H1 (cell line): ENCODE data around the gene PYGB. TPM values are rescaled to one million over a fixed set of nuclear protein-coding genes. Genes with fewer than 3 reads are reported as not detected.

ENCODE experiments used
- CTCF ChIA-PET: fragments of 300-600 bp; sonication (Branson Sonifier 250); formaldehyde crosslinking; loops from one replicate; lab custom pipeline; 2021; ENCODE audit not compliant: partially characterized antibody; lab: Charles Lee
- POLR2A ChIA-PET: fragments of 300-600 bp; sonication (Branson Sonifier 250); formaldehyde crosslinking; loops from one replicate; lab custom pipeline; 2021; ENCODE audit warnings: inconsistent platforms; ENCODE audit not compliant: partially characterized antibody; lab: Charles Lee
- DNase-seq, 2 experiments: peaks; one replicate each; pipeline versions ENCODE4 v3.0.0 to v3.0.0-alpha.2; 2010 to 2022; ENCODE audit warnings: low spot score in 2 of 2, low read depth in 1 of 2, mixed read lengths in 1 of 2
- FAIRE-seq: peaks from 2 replicates; lab custom pipeline; 2011; peaks lifted over from hg19 to GRCh38; lab: Jason Lieb, UNC
- H2AFZ ChIP-seq: 2 replicates; pipeline ENCODE4 v1.8.1; 2012; ENCODE audit warnings: low read length, inconsistent platforms
- H2AK5ac ChIP-seq: 2 replicates; pipeline ENCODE4 v1.6.1; 2013; ENCODE audit warnings: low read depth, low read length
- H2BK120ac ChIP-seq: replicated peaks from 2 replicates; pipeline ENCODE3; 2013; ENCODE audit warnings: low read depth, low read length, inconsistent platforms
- H2BK12ac ChIP-seq: 2 replicates; pipeline ENCODE4 v1.6.1; 2013; ENCODE audit warnings: low read depth, low read length
- H2BK15ac ChIP-seq: 2 replicates; pipeline ENCODE4 v1.6.1; 2013; ENCODE audit warnings: low read length
- H2BK20ac ChIP-seq: 2 replicates; pipeline ENCODE4 v1.6.1; 2013; ENCODE audit warnings: low read length
- H2BK5ac ChIP-seq: 2 replicates; pipeline ENCODE4 v1.6.1; 2013; ENCODE audit warnings: low read depth, low read length
- H3K14ac ChIP-seq: 2 replicates; pipeline ENCODE4 v1.6.1; 2013; ENCODE audit warnings: inconsistent platforms; ENCODE audit not compliant: insufficient read length
- H3K18ac ChIP-seq: 2 replicates; pipeline ENCODE4 v1.6.1; 2013; ENCODE audit warnings: low read length; ENCODE audit errors: extremely low read depth
- H3K23ac ChIP-seq: 2 replicates; pipeline ENCODE4 v1.6.1; 2013; ENCODE audit warnings: inconsistent platforms; ENCODE audit not compliant: insufficient read length
- H3K23me2 ChIP-seq: 2 replicates; pipeline ENCODE4 v1.6.1; 2013; ENCODE audit warnings: low read depth, low read length
- H3K27ac ChIP-seq: 2 replicates; pipeline ENCODE4 v1.6.1; 2011; ENCODE audit warnings: low read depth, low read length, inconsistent platforms
- H3K27me3 ChIP-seq, 4 experiments: replicated peaks in 1 of 4; 1 replicate in 1 of 4; 2 replicates in 3 of 4; pipeline versions ENCODE4 v1.6.1 to v1.8.1; 2011 to 2013; ENCODE audit warnings: low read length in 3 of 4, mild to moderate bottlenecking in 3 of 4, inconsistent platforms in 2 of 4, mixed read lengths in 2 of 4, moderate library complexity in 1 of 4; ENCODE audit not compliant: control insufficient read depth in 3 of 4, insufficient read depth in 3 of 4; ENCODE audit errors: extremely low read depth in 1 of 4
- H3K36me3 ChIP-seq, 4 experiments: 2 replicates each; pipeline versions ENCODE4 v1.6.1 to v1.8.1; 2011 to 2013; ENCODE audit warnings: mild to moderate bottlenecking in 4 of 4, low read length in 3 of 4, moderate library complexity in 2 of 4, control low read depth in 1 of 4, inconsistent platforms in 1 of 4; ENCODE audit not compliant: insufficient read depth in 4 of 4, control insufficient read depth in 2 of 4
- H3K4ac ChIP-seq: replicated peaks from 2 replicates; pipeline ENCODE3; 2013; ENCODE audit warnings: low read length, low read depth, mixed read lengths, inconsistent platforms; ENCODE audit not compliant: insufficient read length
- H3K4me1 ChIP-seq, 4 experiments: replicated peaks in 1 of 4; 1 replicate in 1 of 4; 2 replicates in 3 of 4; pipeline versions ENCODE4 v1.6.1 to v1.8.1; 2011 to 2013; ENCODE audit warnings: low read length in 3 of 4, inconsistent platforms in 2 of 4, mixed read lengths in 1 of 4; ENCODE audit not compliant: insufficient read depth in 4 of 4, control insufficient read depth in 3 of 4
- H3K4me2 ChIP-seq, 2 experiments: 2 replicates each; pipeline versions ENCODE4 v1.6.1 to v1.8.1; 2011 to 2013; ENCODE audit warnings: low read depth in 2 of 2, low read length in 2 of 2, control low read depth in 1 of 2, inconsistent platforms in 1 of 2, mild to moderate bottlenecking in 1 of 2; ENCODE audit not compliant: insufficient read depth in 1 of 2
- H3K4me3 ChIP-seq, 4 experiments: fragments of 200-600, 300-600 bp in 1 of 4; sonication (generic), shearing (Covaris generic), sonication (Bioruptor Twin) in 1 of 4; 2 replicates each; pipeline versions ENCODE4 v1.5.1 to v1.8.1; 2011 to 2016; ENCODE audit warnings: low read length in 4 of 4, low read depth in 3 of 4, control low read depth in 2 of 4, inconsistent platforms in 2 of 4, mild to moderate bottlenecking in 2 of 4, mixed read lengths in 1 of 4, moderate library complexity in 1 of 4; ENCODE audit not compliant: insufficient read depth in 2 of 4; ENCODE audit errors: extremely low read depth in 1 of 4
- H3K56ac ChIP-seq: replicated peaks from 2 replicates; pipeline ENCODE3; 2013; ENCODE audit warnings: low read depth, mild to moderate bottlenecking, mixed read lengths, low read length, inconsistent platforms; ENCODE audit not compliant: insufficient read length
- H3K79me1 ChIP-seq: 2 replicates; pipeline ENCODE4 v1.6.1; 2013; ENCODE audit warnings: low read depth, low read length, control low read depth
- H3K79me2 ChIP-seq, 2 experiments: 2 replicates each; pipeline versions ENCODE4 v1.6.1 to v1.8.1; 2012 to 2013; ENCODE audit warnings: low read length in 2 of 2, mild to moderate bottlenecking in 2 of 2, inconsistent platforms in 1 of 2; ENCODE audit not compliant: insufficient read depth in 2 of 2, control insufficient read depth in 1 of 2
- H3K9ac ChIP-seq, 4 experiments: replicated peaks in 1 of 4; 1 replicate in 1 of 4; 2 replicates in 3 of 4; pipeline versions ENCODE4 v1.6.1 to v1.8.1; 2011 to 2013; ENCODE audit warnings: low read depth in 3 of 4, low read length in 3 of 4, control low read depth in 2 of 4, mild to moderate bottlenecking in 2 of 4, moderate library complexity in 2 of 4, inconsistent platforms in 1 of 4; ENCODE audit errors: extremely low read depth in 1 of 4
- H3K9me3 ChIP-seq, 2 experiments: 2 replicates each; pipeline versions ENCODE4 v1.6.1 to v1.8.1; 2012 to 2013; ENCODE audit warnings: mild to moderate bottlenecking in 2 of 2, moderate library complexity in 2 of 2, control low read depth in 1 of 2, inconsistent platforms in 1 of 2, low read depth in 1 of 2, low read length in 1 of 2, mixed read lengths in 1 of 2; ENCODE audit not compliant: insufficient read depth in 2 of 2
- H4K20me1 ChIP-seq, 2 experiments: replicated peaks in 1 of 2; 2 replicates each; pipeline versions ENCODE3 to v1.8.1; 2011 to 2013; ENCODE audit warnings: inconsistent platforms in 2 of 2, low read length in 2 of 2, mild to moderate bottlenecking in 1 of 2; ENCODE audit not compliant: insufficient read depth in 2 of 2, control insufficient read depth in 1 of 2
- H4K5ac ChIP-seq: 2 replicates; pipeline ENCODE4 v1.6.1; 2013; ENCODE audit warnings: low read length, low read depth, mixed read lengths, inconsistent platforms; ENCODE audit not compliant: insufficient read length
- H4K8ac ChIP-seq: 2 replicates; pipeline ENCODE4 v1.8.0; 2013; ENCODE audit warnings: mild to moderate bottlenecking, moderate library complexity, low read length, inconsistent platforms; ENCODE audit not compliant: insufficient read depth; ENCODE audit errors: extremely low read depth
- H4K91ac ChIP-seq: replicated peaks from 2 replicates; pipeline ENCODE3; 2013; ENCODE audit warnings: low read length, mixed read lengths, inconsistent platforms; ENCODE audit not compliant: insufficient read length
- BACH1 ChIP-seq: IDR thresholded peaks from 2 replicates; pipeline ENCODE4 v1.6.1; 2012; ENCODE audit warnings: low read length, improper control_type of control experiment
- CEBPB ChIP-seq: IDR thresholded peaks from 2 replicates; pipeline ENCODE4 v1.6.1; 2012; ENCODE audit warnings: low read depth, low read length
- NANOG ChIP-seq: IDR thresholded peaks from 2 replicates; pipeline ENCODE4 v1.6.1; 2011; ENCODE audit warnings: low read length, low read depth, mild to moderate bottlenecking, inconsistent platforms; ENCODE audit not compliant: insufficient read depth, poor library complexity, severe bottlenecking
- NRF1 ChIP-seq: IDR thresholded peaks from 2 replicates; pipeline ENCODE4 v1.6.1; 2011; ENCODE audit warnings: mild to moderate bottlenecking, low read depth, low read length, improper control_type of control experiment
- RAD21 ChIP-seq, 2 experiments: IDR thresholded peaks in 1 of 2; conservative IDR thresholded peaks in 1 of 2; 2 replicates each; pipeline ENCODE4 v1.6.1; 2011; ENCODE audit warnings: low read depth in 2 of 2, low read length in 2 of 2, improper control_type of control experiment in 1 of 2, inconsistent platforms in 1 of 2, mild to moderate bottlenecking in 1 of 2, moderate library complexity in 1 of 2
- RNF2 ChIP-seq: fragments of 200-900, 300-1000 bp; sonication (generic); IDR thresholded peaks from 2 replicates; pipeline ENCODE4 v1.7.1; 2016; ENCODE audit warnings: borderline replicate concordance, low read depth, mild to moderate bottlenecking, antibody characterized with exemption, low read length; ENCODE audit not compliant: poor library complexity, severe bottlenecking; ENCODE audit errors: missing control alignments
- SIRT6 ChIP-seq: IDR thresholded peaks from one replicate; pipeline ENCODE4 v1.7.1; 2012; ENCODE audit warnings: low read length, inconsistent platforms
- SIX5 ChIP-seq: IDR thresholded peaks from 2 replicates; pipeline ENCODE4 v1.6.1; 2011; ENCODE audit warnings: mild to moderate bottlenecking, low read depth, low read length
- SP2 ChIP-seq: IDR thresholded peaks from 2 replicates; pipeline ENCODE4 v1.6.1; 2012; ENCODE audit warnings: mild to moderate bottlenecking, low read length, inconsistent platforms
- SRF ChIP-seq: IDR thresholded peaks from 2 replicates; pipeline ENCODE4 v1.6.1; 2011; ENCODE audit warnings: mild to moderate bottlenecking, low read depth, low read length, moderate library complexity
- TAF1 ChIP-seq: IDR thresholded peaks from 2 replicates; pipeline ENCODE4 v1.6.1; 2011; ENCODE audit warnings: mild to moderate bottlenecking, low read depth, low read length
- TBP ChIP-seq: IDR thresholded peaks from 2 replicates; pipeline ENCODE4 v1.6.1; 2011; ENCODE audit warnings: low read depth, low read length, improper control_type of control experiment
- WGBS, 2 experiments: shearing (Covaris generic) in 1 of 2; methylation state at CpG; one replicate each; pipeline versions ENCODE4 v1.1.6 to v1.1.7; 2013 to 2015; ENCODE audit warnings: low lambda C conversion rate in 2 of 2, mixed read lengths in 2 of 2, inconsistent platforms in 1 of 2, low coverage in 1 of 2, missing lambda C conversion rate in 1 of 2; ENCODE audit not compliant: insufficient replicate concordance in 2 of 2, insufficient coverage in 1 of 2, insufficient read length in 1 of 2; ENCODE audit errors: extremely low coverage in 1 of 2, missing lambda C conversion rate in 1 of 2; 5-methylcytosine and 5-hydroxymethylcytosine counted together
- polyA plus RNA-seq, 7 experiments: library from polyadenylated mRNA; depleted of rRNA in 3 of 7; stranded (reverse) in 5 of 7; unstranded in 2 of 7; fragments of >200 nt in 5 of 7; fragments of 200-250 nt in 2 of 7; gene quantifications; 1 replicate in 5 of 7; 2 replicates in 1 of 7; 4 replicates in 1 of 7; pipeline versions ENCODE4 v1.2.1 to v1.2.3, GENCODE V29; 2011 to 2013; ENCODE audit warnings: missing spikeins in 2 of 7, mixed read lengths in 2 of 7
- total RNA-seq: library from RNA; stranded (reverse); fragmentation: NEBNext Ultra II Directional; extraction: Animal tissue kit (Norgen Biotek cat#: 25700); gene quantifications from 2 replicates; pipeline ENCODE4 v1.2.1, GENCODE V29; 2021

Gene PYGB
- total and polyA plus RNA-seq, 2 of the 8 experiments (the other 6 are each of a cell fraction or from before 2014, with no cell fraction given): 26.6 to 56.0 TPM

GRCh38 chr20:25269057-25269832 lies 21.4 kb downstream of the PYGB start:
- 89% methylated on average over 11 of the region's 11 CpGs; no CpG with 5 or more reads in 1 of the 2 experiments for WGBS, 2 experiments
- no peak for TF ChIP-seq CEBPB
- TF ChIP-seq NANOG: no peak
- no peak for TF ChIP-seq RAD21 (IDR thresholded peaks at IDR 0.05 in 1 of 2, conservative IDR thresholded peaks at IDR 0.05 in 1 of 2; ENCODE audit: low read depth in 2 of 2, low read length in 2 of 2)
- no peak for TF ChIP-seq TBP
- no peak for TF ChIP-seq SIX5
- no peak for TF ChIP-seq NRF1
- no peak for TF ChIP-seq TAF1
- TF ChIP-seq SP2: no peak
- TF ChIP-seq RNF2: no peak
- TF ChIP-seq SIRT6: no peak
- no peak for TF ChIP-seq BACH1
- no peak for TF ChIP-seq SRF

More at GRCh38 chr20:25269057-25269832, 21.4 kb downstream of the PYGB start:
- H3K14ac ChIP-seq: no peak overlapping the region
- H2BK20ac ChIP-seq: no peak overlapping the region
- H3K27me3 ChIP-seq: no peaks in the 10 kb centered on the region
- no peak overlapping the region for H4K91ac ChIP-seq
- H3K23me2 ChIP-seq: no peaks in the 10 kb centered on the region
- H3K4me3 ChIP-seq: no peak overlapping the region
- no peak overlapping the region for H2AFZ ChIP-seq
- H4K8ac ChIP-seq: no peak overlapping the region
- no peak overlapping the region for H2BK5ac ChIP-seq
- FAIRE-seq: no peak
- H4K5ac ChIP-seq: no peak overlapping the region
- no peaks in the 10 kb centered on the region for H3K79me2 ChIP-seq
- peaks cover 5 to 18% (median 12%) of the 10 kb centered on the region in 4 experiments; a peak in 7 of 8 replicates for H3K36me3 ChIP-seq
- ChIA-PET CTCF (interaction anchor here (0.8 to 1.3 kb wide), 2 partner anchors 11 to 21 kb away, joined by 3 read pairs; no protein-coding TSS in a partner anchor), POLR2A (interaction anchor here (1.6 kb wide), 1 partner anchor 9 kb away, joined by 5 read pairs; no protein-coding TSS in a partner anchor)
- no peak overlapping the region for H3K23ac ChIP-seq
- H2AK5ac ChIP-seq: no peak overlapping the region
- H3K56ac ChIP-seq: no peak overlapping the region
- peak in 1 of 2 experiments; percentile 23 for DNase-seq
- H3K4me1 ChIP-seq: no peaks in the 10 kb centered on the region; a peak in 2 of 7 replicates
- H3K18ac ChIP-seq: no peak overlapping the region
- no peak overlapping the region for H2BK12ac ChIP-seq
- H3K4me2 ChIP-seq: no peak overlapping the region
- H3K79me1 ChIP-seq: peaks cover 2% of the 10 kb centered on the region
- H3K27ac ChIP-seq: no peak overlapping the region
- H3K9me3 ChIP-seq: no peaks in the 10 kb centered on the region
- no peak overlapping the region for H2BK15ac ChIP-seq
- H2BK120ac ChIP-seq: no peak overlapping the region
- no peak overlapping the region for H3K4ac ChIP-seq
- peaks cover 0 to 5% of the 10 kb centered on the region in 2 experiments for H4K20me1 ChIP-seq
- H3K9ac ChIP-seq: no peak overlapping the region
